Measurements from ENCODE around the gene APOO. TPM values are rescaled to one million over a fixed set of nuclear protein-coding genes. Genes with fewer than 3 reads are reported as not detected.

APOO gene
- total RNA-seq, 1 donor: 13.0 TPM

DNA sequence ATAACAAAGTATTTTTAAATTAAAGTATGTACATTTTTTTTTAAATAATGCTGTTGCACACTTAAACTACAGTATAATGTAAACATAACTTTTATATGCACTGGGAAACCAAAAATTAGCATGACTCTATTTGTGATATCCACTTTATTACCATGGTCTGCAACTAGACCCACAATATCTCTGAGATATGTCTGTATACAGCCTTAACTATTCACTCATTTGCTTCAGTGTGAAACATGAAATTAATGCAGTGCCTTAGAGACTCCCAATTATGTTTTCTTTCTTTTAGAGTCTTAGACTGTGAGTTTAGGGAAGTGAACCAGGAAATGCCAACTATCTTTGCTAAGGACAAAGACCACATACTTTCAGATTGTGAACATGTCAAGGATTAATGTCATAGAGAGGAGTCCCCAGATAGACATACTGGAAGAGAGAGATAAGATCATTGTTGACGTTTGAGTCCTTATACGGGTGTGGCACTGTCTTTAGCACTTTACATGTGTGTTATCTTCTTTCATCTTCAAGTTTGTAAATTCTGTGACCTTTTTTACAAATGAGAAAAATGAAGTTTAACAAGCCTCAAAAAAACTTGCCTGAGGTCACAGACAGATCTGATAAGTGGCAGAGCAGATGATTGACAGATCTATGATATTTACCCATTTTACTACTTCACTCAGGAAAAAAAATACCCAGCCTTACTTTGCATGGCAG, 23.3 kb upstream of the APOO start:
- H3K4me3 ChIP-seq (ENCODE audit: low read depth, low read length): no peak overlapping the region
- TF ChIP-seq, protein P1, sequence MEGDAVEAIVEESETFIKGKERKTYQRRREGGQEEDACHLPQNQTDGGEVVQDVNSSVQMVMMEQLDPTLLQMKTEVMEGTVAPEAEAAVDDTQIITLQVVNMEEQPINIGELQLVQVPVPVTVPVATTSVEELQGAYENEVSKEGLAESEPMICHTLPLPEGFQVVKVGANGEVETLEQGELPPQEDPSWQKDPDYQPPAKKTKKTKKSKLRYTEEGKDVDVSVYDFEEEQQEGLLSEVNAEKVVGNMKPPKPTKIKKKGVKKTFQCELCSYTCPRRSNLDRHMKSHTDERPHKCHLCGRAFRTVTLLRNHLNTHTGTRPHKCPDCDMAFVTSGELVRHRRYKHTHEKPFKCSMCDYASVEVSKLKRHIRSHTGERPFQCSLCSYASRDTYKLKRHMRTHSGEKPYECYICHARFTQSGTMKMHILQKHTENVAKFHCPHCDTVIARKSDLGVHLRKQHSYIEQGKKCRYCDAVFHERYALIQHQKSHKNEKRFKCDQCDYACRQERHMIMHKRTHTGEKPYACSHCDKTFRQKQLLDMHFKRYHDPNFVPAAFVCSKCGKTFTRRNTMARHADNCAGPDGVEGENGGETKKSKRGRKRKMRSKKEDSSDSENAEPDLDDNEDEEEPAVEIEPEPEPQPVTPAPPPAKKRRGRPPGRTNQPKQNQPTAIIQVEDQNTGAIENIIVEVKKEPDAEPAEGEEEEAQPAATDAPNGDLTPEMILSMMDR (IDR thresholded peaks at IDR 0.05; ENCODE audit: insufficient read depth, low read depth, low read length): no peak
- no peak for DNase-seq (ENCODE audit: low read depth)

DNA sequence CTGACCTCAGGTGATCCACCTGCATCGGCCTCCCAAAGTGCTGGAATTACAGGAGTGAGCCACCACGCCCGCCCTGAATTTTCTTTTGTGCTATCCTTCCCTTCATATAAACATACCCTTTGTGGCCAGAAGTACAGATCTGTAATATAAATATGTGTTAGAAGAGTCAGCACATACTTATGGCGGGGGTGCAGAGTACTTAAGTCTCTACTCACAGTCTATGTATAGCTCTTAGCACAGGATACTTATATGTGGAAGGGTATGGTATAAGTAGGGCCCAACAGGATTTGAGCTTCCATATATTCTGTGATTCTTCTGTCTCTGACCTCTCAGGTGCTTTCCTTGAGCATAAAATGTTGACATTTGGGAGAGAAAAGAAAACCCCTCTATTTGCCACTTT, 18.3 kb upstream of the APOO start:
- TF ChIP-seq, protein P1 (IDR thresholded peaks at IDR 0.05; ENCODE audit: insufficient read depth, low read depth, low read length): no peak
- peak; percentile 7 for DNase-seq (ENCODE audit: low read depth)

DNA sequence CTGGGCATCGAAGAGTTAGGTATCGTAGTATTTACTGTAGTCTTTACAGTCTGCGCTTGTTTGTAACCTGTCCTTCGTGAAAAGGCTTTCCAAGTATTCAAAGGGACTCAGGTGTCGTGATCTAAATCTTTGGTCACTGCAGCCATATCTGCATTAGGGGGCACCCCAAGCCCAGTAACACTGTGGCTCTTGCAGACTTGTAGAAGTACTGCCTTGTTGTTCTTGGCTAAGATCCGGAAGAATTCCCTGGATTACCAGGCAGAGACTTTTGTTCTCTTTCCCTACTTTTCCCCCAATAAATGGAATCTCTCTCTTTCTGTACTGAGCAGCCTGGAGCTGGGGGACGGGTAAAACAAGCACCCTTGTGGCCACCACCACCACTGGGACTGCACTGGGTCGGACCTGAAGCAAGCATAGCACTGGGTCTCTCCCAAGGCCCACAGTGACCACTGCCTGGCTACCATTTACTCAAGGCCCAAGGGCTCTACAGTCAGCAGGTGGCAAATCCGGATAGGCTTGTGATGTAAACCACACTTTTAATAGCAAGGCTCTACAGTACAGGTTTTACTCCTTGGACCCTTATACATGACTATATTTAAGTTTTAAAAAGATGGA, 12.1 kb upstream of the APOO start:
- TF ChIP-seq, protein P1 (IDR thresholded peaks at IDR 0.05; ENCODE audit: insufficient read depth, low read depth, low read length): peak; percentile 25
- no peak overlapping the region for H3K4me3 ChIP-seq (ENCODE audit: low read depth, low read length)
- peak; percentile 5 for DNase-seq (ENCODE audit: low read depth)

More for the DNA sequence above, 18.3 kb upstream of the APOO start:
- no peak overlapping the region for H3K4me3 ChIP-seq (ENCODE audit: low read depth, low read length)

- H3K4me3 ChIP-seq (ENCODE audit: low read depth, low read length): no peak overlapping the region
- no peak for DNase-seq (ENCODE audit: low read depth)
- TF ChIP-seq, protein P1 (IDR thresholded peaks at IDR 0.05; ENCODE audit: insufficient read depth, low read depth, low read length): no peak
Measured at GRCh38 chrX:23919148-23919547, 11.4 kb upstream of the APOO start.

GRCh38 chrX:23911126-23911835, 3.5 kb upstream of the APOO start:
- DNase-seq (ENCODE audit: low read depth): no peak
- H3K4me3 ChIP-seq (ENCODE audit: low read depth, low read length): no peak overlapping the region
- TF ChIP-seq, protein P1 (IDR thresholded peaks at IDR 0.05; ENCODE audit: insufficient read depth, low read depth, low read length): no peak

DNA sequence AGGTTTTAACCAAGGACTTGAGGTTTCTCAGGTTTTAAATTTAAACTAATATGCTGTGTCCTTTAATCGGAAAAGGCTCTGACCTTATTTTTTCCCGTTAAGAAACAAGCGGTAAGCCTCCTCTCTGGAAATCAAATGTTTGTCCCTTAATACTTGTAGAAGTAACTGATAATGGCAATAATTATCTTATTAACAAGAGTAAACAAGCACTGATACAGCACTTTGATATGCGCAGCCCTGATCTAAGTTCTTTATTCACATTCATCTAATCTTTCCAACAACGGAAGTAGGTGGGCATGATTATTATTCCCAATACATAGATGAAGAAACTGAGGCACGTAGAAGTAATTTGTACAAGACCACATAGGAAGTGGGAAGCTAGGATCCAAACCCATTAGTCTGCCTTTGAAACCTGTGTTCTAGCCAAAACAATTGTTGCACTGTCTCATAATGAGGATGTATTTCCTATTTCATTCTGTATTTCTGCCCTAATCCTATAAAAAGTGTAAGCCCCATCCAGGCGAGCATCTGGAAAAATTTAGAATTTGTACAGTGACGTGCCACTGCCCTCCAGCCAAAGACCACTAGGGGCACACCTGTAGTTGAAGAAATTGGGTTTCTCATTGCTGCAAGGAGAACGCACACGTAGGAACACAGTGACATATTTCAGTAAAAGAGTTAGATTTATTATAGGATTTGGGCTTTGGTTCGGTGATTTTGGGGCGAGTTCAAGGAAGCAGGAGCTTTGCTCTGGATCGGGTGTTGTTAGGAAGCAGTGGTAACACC, 674 bp upstream of the APOO start:
- TF ChIP-seq, protein P1 (IDR thresholded peaks at IDR 0.05; ENCODE audit: insufficient read depth, low read depth, low read length): peak; percentile 35
- peak overlapping the region; percentile 35 for H3K4me3 ChIP-seq (ENCODE audit: low read depth, low read length)
- DNase-seq (ENCODE audit: low read depth): no peak
